ENCODE data around the gene RPL7A. TPM values are rescaled to one million over a fixed set of nuclear protein-coding genes. Genes with fewer than 3 reads are reported as not detected.

Gene RPL7A
- polyA plus RNA-seq, 3 donors = 2,345 to 2,776 (median 2,509) TPM

Other genes with a start within 250 kb of the RPL7A start
- gene RALGDS, start 227.0 kb upstream of the RPL7A start, polyA plus RNA-seq (ENCODE audit: insufficient read length in 3 of 3) = 10 to 100 TPM; 40.4 to 42.7 (median 41.5) TPM
- 1 to 10 TPM; 1.9 to 3.1 (median 3.0) TPM for gene GBGT1, start 184.3 kb upstream of the RPL7A start, polyA plus RNA-seq (ENCODE audit: insufficient read length in 3 of 3)
- gene OBP2B, start 139.0 kb upstream of the RPL7A start, polyA plus RNA-seq (ENCODE audit: insufficient read length in 3 of 3) = under 1 TPM; 0.14 to 0.41 (median 0.32) TPM
- gene ABO, start 73.0 kb upstream of the RPL7A start, polyA plus RNA-seq (ENCODE audit: insufficient read length in 3 of 3) = 10 to 100 TPM; 15.3 to 19.2 (median 17.6) TPM
- gene SURF6, start 12.0 kb upstream of the RPL7A start, polyA plus RNA-seq (ENCODE audit: insufficient read length in 3 of 3) = 10 to 100 TPM; 29.2 to 35.6 (median 31.7) TPM
- 10 to 100 TPM; 31.8 to 33.4 (median 32.6) TPM for gene MED22, start 87 bp upstream of the RPL7A start, polyA plus RNA-seq (ENCODE audit: insufficient read length in 3 of 3)
- gene SURF1, start 8.3 kb downstream of the RPL7A start, polyA plus RNA-seq (ENCODE audit: insufficient read length in 3 of 3) = 10 to 100 TPM; 41.0 to 51.9 (median 44.9) TPM
- gene SURF2, start 8.3 kb downstream of the RPL7A start, polyA plus RNA-seq (ENCODE audit: insufficient read length in 3 of 3) = 10 to 100 TPM; 23.1 to 28.2 (median 26.4) TPM
- gene SURF4, start 27.8 kb downstream of the RPL7A start, polyA plus RNA-seq (ENCODE audit: insufficient read length in 3 of 3) = 100 to 1,000 TPM; 163 to 184 (median 172) TPM
- 1 to 10 TPM; 3.9 to 5.3 (median 4.6) TPM for gene STKLD1, start 28.1 kb downstream of the RPL7A start, polyA plus RNA-seq (ENCODE audit: insufficient read length in 3 of 3)
- 10 to 100 TPM; 29.1 to 32.3 (median 31.6) TPM for gene REXO4, start 69.8 kb downstream of the RPL7A start, polyA plus RNA-seq (ENCODE audit: insufficient read length in 3 of 3)
- 10 to 100 TPM; 10.5 to 14.1 (median 13.8) TPM for gene ADAMTS13, start 74.1 kb downstream of the RPL7A start, polyA plus RNA-seq (ENCODE audit: insufficient read length in 3 of 3)
- 10 to 100 TPM; 36.5 to 41.9 (median 38.4) TPM for gene CACFD1, start 111.8 kb downstream of the RPL7A start, polyA plus RNA-seq (ENCODE audit: insufficient read length in 3 of 3)
- gene SLC2A6, start 130.9 kb downstream of the RPL7A start, polyA plus RNA-seq (ENCODE audit: insufficient read length in 3 of 3) = 1 to 10 TPM; 1.4 to 2.0 (median 1.8) TPM
- gene MYMK, start 176.7 kb downstream of the RPL7A start, polyA plus RNA-seq (ENCODE audit: insufficient read length in 3 of 3) = not detected
- gene ADAMTSL2, start 186.5 kb downstream of the RPL7A start, polyA plus RNA-seq (ENCODE audit: insufficient read length in 3 of 3) = 1 to 10 TPM; 1.5 to 1.9 (median 1.6) TPM